MM.1S (cell line): ENCODE measurements around the gene TAF6.

ENCODE experiments used
- DNase-seq: peaks from one replicate; pipeline ENCODE4 v3.0.0-alpha.2; 2015
- H2AFZ ChIP-seq: fragments of 300-600 bp; sonication (generic); 2 replicates; pipeline ENCODE4 v1.6.0; 2016; ENCODE audit warnings: antibody characterized with exemption, low read length
- H3F3A ChIP-seq: fragments of 300-600 bp; sonication (generic); 2 replicates; pipeline ENCODE4 v1.6.1; 2016; ENCODE audit warnings: mild to moderate bottlenecking, antibody characterized with exemption, low read length, moderate library complexity, mixed read lengths; ENCODE audit not compliant: insufficient read depth
- H3K27ac ChIP-seq: fragments of 300-600 bp; sonication (generic); 2 replicates; pipeline ENCODE4 v1.5.1; 2016; ENCODE audit warnings: mild to moderate bottlenecking, low read length
- H3K27me3 ChIP-seq: fragments of 300-600 bp; sonication (generic); replicated peaks from 2 replicates; pipeline ENCODE4 v1.6.0; 2016; ENCODE audit warnings: low read length; ENCODE audit not compliant: insufficient read depth
- H3K36me3 ChIP-seq: fragments of 300-600 bp; sonication (generic); replicated peaks from 2 replicates; pipeline ENCODE4 v1.6.1; 2016; ENCODE audit warnings: mild to moderate bottlenecking, low read length, mixed read lengths; ENCODE audit not compliant: insufficient read depth
- H3K4me1 ChIP-seq: fragments of 300-600 bp; sonication (generic); 2 replicates; pipeline ENCODE4 v1.6.1; 2016; ENCODE audit warnings: low read length, mixed read lengths
- H3K4me2 ChIP-seq: fragments of 300-600 bp; sonication (generic); 2 replicates; pipeline ENCODE4 v1.6.0; 2016; ENCODE audit warnings: low read depth, low read length
- H3K4me3 ChIP-seq: fragments of 300-600 bp; sonication (generic); 2 replicates; pipeline ENCODE4 v1.5.1; 2016; ENCODE audit warnings: low read length, mixed read lengths
- H3K79me2 ChIP-seq: fragments of 300-600 bp; sonication (generic); 2 replicates; pipeline ENCODE4 v1.6.1; 2016; ENCODE audit warnings: mixed run types, low read length, mixed read lengths
- H3K9ac ChIP-seq: fragments of 300-600 bp; sonication (generic); 2 replicates; pipeline ENCODE4 v1.6.1; 2016; ENCODE audit warnings: low read length, mixed read lengths
- H3K9me2 ChIP-seq: fragments of 300-600 bp; sonication (generic); replicated peaks from 2 replicates; pipeline ENCODE4 v1.6.1; 2016; ENCODE audit warnings: mild to moderate bottlenecking, low read length, mixed read lengths; ENCODE audit not compliant: insufficient read depth
- H3K9me3 ChIP-seq: fragments of 300-600 bp; sonication (generic); replicated peaks from 2 replicates; pipeline ENCODE4 v1.6.1; 2016; ENCODE audit warnings: mild to moderate bottlenecking, low read length, mixed read lengths; ENCODE audit not compliant: insufficient read depth
- H4K20me1 ChIP-seq: fragments of 300-600 bp; sonication (generic); 2 replicates; pipeline ENCODE4 v1.6.1; 2016; ENCODE audit warnings: mild to moderate bottlenecking, low read length, moderate library complexity, mixed read lengths; ENCODE audit not compliant: insufficient read depth
- EZH2 ChIP-seq: fragments of 300-600 bp; sonication (generic); optimal IDR thresholded peaks from 2 replicates; pipeline ENCODE3; 2017; ENCODE audit warnings: low read depth, mild to moderate bottlenecking, antibody characterized with exemption, low read length, mixed read lengths
- EZH2phosphoT487 ChIP-seq: fragments of 300-600 bp; sonication (generic); IDR thresholded peaks from 2 replicates; pipeline ENCODE4 v1.6.1; 2018; ENCODE audit warnings: antibody characterized with exemption, low read length
- TF ChIP-seq, protein P1 (sequence below): fragments of 300-600 bp; sonication (generic); IDR thresholded peaks from 2 replicates; pipeline ENCODE4 v1.5.1; 2016; ENCODE audit warnings: antibody characterized with exemption, low read length, mixed read lengths

The TAF6 gene

DNA sequence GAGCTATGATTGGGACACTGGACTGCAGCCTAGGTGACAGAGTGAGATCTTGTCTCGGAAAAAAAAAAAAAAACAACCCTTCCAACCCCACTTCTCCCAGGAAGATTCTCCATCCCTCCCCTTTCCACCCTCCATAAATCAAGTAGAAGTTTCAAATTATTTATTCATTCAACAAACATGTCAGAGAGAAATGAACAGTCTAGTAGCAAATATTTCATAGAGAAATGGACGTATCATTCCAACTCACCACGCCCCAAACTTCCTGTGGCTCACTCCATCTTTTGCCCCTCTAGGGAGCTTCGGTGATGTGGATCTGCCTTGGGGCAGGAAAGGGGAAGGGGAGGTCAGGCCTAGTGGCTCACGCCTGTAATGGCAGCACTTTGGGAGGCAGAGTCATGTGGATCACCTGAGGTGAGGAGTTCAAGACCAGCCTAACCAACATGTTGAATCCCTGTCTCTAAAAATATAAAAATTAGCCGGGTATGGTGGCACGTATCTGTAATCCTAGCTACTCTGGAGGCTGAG is 40.0 kb upstream of the TAF6 start:
- Histone ChIP-seq H3K4me1 (peaks cover 8% of the 10 kb centered on the region; the same call in 1 of the 2 replicates), H3K27ac (no peak overlapping the region), H3F3A (no peaks in the 10 kb centered on the region; the same call in 1 of the 2 replicates), H4K20me1 (no peaks in the 10 kb centered on the region), H3K79me2 (peaks cover 22% of the 10 kb centered on the region), H3K36me3 (no peaks in the 10 kb centered on the region), H3K9ac (peak overlapping the region; percentile 86; the same call in 1 of the 2 replicates), H3K4me3 (peak overlapping the region; percentile 87), H3K9me3 (no peaks in the 10 kb centered on the region), H3K27me3 (peaks cover 26% of the 10 kb centered on the region), H2AFZ (peak overlapping the region; percentile 89), H3K9me2 (no peaks in the 10 kb centered on the region), H3K4me2 (peak overlapping the region; percentile 70; the same call in 1 of the 2 replicates)
- TF ChIP-seq, protein P1, sequence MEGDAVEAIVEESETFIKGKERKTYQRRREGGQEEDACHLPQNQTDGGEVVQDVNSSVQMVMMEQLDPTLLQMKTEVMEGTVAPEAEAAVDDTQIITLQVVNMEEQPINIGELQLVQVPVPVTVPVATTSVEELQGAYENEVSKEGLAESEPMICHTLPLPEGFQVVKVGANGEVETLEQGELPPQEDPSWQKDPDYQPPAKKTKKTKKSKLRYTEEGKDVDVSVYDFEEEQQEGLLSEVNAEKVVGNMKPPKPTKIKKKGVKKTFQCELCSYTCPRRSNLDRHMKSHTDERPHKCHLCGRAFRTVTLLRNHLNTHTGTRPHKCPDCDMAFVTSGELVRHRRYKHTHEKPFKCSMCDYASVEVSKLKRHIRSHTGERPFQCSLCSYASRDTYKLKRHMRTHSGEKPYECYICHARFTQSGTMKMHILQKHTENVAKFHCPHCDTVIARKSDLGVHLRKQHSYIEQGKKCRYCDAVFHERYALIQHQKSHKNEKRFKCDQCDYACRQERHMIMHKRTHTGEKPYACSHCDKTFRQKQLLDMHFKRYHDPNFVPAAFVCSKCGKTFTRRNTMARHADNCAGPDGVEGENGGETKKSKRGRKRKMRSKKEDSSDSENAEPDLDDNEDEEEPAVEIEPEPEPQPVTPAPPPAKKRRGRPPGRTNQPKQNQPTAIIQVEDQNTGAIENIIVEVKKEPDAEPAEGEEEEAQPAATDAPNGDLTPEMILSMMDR: no peak
- no peak for TF ChIP-seq EZH2
- TF ChIP-seq EZH2phosphoT487: no peak
- no peak for DNase-seq

DNA sequence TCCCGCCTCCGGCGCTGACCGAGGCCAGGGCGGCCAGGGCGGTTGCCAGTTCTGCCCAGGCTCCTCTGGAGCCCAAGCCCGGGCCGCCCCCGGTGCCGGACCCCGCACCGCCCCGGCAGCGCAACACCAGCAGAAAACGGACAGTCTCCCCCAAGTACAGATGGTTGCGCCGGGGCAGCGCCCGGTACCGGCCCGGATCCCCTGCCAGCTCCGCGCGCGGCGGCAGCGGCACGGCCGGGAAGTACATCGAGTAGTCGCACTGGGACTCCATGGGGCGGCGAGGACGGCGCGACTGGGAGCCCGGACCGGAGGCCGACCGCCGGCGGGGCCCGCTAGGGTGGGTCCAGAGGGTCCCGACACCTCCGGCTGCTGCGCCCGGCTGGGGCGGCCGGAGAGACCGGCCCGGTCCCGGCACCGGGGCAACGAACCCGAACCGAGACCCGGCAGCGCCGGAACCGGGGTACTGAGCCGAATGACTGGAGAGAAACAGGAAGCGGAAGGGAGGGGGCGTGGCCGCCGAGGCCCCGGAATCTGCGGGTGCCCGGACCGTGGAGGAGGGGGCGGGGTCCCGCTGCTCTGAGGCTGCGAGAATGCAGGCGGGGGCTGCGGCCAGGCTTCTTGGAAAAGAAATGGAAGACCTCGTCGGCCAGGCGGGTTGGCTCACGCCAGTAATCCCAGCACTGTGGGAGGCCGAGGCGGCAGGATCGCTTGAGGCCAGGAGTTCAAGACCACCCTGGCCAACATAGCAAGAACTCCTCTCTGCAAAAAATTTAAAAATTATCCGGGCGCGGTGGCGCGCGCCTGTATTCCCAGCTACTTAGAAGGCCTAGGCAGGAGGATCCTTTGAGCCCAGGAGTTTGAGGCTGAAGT is 39.3 kb upstream of the TAF6 start, which contains the start of gene TRAPPC14:
TSS of gene TRAPPC14 (minus strand) at position 495 of the 870 bp plus-strand sequence. CDS start at position 271, 224 bp downstream.
- H3K36me3 ChIP-seq: no peaks in the 10 kb centered on the region
- H3K4me2 ChIP-seq: peak within 1 kb of the TSS; percentile 70
- DNase-seq: peak; percentile 78
- no peaks in the 10 kb centered on the region for H3K9me2 ChIP-seq
- peaks cover 19% of the 10 kb centered on the region for H3K27me3 ChIP-seq
- H3K9me3 ChIP-seq: no peaks in the 10 kb centered on the region
- TF ChIP-seq EZH2: no peak
- no peak for TF ChIP-seq EZH2phosphoT487
- no peaks in the 10 kb centered on the region; the same call in 1 of the 2 replicates for H3F3A ChIP-seq
- peak within 1 kb of the TSS; percentile 89 for H2AFZ ChIP-seq
- peaks cover 8% of the 10 kb centered on the region; the same call in 1 of the 2 replicates for H3K4me1 ChIP-seq
- no peak within 1 kb of the TSS for H3K27ac ChIP-seq
- peak within 1 kb of the TSS; percentile 86 for H3K9ac ChIP-seq
- peaks cover 27% of the 10 kb centered on the region for H3K79me2 ChIP-seq
- H3K4me3 ChIP-seq: peak within 1 kb of the TSS; percentile 87
- no peaks in the 10 kb centered on the region for H4K20me1 ChIP-seq

DNA sequence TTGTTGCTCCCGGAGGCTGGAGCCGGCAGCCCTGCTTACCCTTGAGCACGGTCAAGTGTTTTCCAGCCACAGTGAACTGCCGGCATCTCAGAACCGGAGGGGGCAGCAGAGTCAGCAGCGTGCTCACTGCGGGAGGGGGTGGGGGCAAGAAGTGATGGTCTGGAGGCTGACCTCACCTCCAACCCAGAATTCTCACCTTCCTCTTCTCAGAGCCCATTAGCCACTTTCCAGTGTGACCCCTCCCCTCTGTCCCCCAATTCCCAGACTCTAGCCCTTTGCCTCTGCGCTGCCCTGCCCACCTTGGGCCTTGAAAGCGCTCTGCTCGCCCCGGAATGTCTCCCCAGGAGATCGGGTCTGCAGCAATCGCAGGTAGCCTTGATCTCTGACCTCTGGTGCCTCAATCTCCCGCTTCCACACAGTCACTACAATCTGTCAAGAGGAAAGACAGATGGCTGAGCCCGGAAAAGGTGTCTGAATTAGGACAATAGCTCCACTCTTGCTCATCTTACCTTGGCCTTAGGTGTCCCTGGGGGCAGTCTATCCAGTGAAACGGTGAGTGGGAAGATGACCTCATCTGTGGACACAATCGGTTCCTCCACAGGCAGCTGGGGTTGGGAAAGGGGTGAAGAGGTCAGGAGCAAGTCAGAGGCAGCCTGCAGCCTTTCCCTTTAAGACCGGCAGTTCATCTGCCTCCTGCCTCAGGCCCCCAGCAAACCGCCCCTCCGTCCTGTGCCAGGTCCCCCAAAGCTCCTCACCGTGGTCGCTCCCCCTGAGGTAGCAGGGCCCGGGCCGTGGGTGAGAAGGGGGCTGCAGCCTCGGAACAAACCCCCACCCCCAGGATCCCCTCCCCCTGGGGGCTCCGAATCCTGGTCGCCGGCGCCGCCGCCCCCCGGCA is 38.4 kb upstream of the TAF6 start:
- no peaks in the 10 kb centered on the region for H3K36me3 ChIP-seq
- H4K20me1 ChIP-seq: no peaks in the 10 kb centered on the region
- no peaks in the 10 kb centered on the region for H3K9me3 ChIP-seq
- H3K4me1 ChIP-seq: peaks cover 8% of the 10 kb centered on the region; the same call in 1 of the 2 replicates
- peaks cover 27% of the 10 kb centered on the region for H3K79me2 ChIP-seq
- TF ChIP-seq, protein P1: no peak
- TF ChIP-seq EZH2phosphoT487 (no peak), EZH2 (no peak)
- H3K27me3 ChIP-seq: peaks cover 10% of the 10 kb centered on the region
- 0 out of 2 replicates have a peak overlapping the region, but pooled peaks have one; percentile 89 for H2AFZ ChIP-seq
- H3K9ac ChIP-seq: peak overlapping the region; percentile 86
- H3F3A ChIP-seq: peaks cover under 1% of the 10 kb centered on the region; the same call in 1 of the 2 replicates
- H3K4me3 ChIP-seq: peak overlapping the region; percentile 87
- no peaks in the 10 kb centered on the region for H3K9me2 ChIP-seq
- DNase-seq: no peak
- no peak overlapping the region for H3K27ac ChIP-seq
- peak overlapping the region; percentile 70 for H3K4me2 ChIP-seq
